SU-DHL-6 (cell line): ENCODE measurements around the gene SLC35F4.

Experiments used
- CTCF ChIP-seq: fragments of 200-600 bp; sonication (generic); IDR thresholded peaks from one replicate; pipeline ENCODE4 v1.5.1; 2017; ENCODE audit warnings: antibody characterized with exemption, mild to moderate bottlenecking, low read length, moderate library complexity; ENCODE audit not compliant: insufficient read depth, poor library complexity, severe bottlenecking
- EZH2phosphoT487 ChIP-seq: fragments of 200-600 bp; sonication (generic), shearing (Covaris generic); conservative IDR thresholded peaks from 2 replicates; pipeline ENCODE4 v1.6.1; 2018; ENCODE audit warnings: mild to moderate bottlenecking, antibody characterized with exemption, low read length, moderate library complexity, mixed read lengths

DNA sequence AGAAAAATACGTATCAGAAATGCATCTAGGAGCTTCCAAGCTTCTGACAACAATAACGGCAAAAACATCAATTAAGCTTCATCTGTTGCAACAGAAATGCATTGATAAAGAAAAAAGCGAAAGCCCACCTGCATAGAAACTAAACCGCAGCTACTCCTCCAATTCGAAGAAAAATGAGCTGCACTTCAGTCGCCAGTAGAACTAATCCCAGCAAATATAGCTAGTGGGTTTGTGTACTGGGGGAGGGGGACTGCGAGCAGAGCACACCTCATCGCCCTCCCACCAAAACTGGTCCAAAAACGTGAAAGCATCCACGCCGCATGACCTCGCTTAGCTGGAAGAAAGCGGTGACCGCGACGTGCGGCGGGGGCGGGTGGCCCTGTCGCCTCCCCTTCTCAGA, 1.2 kb downstream of the SLC35F4 start:
- TF ChIP-seq CTCF = no peak
- TF ChIP-seq EZH2phosphoT487 = no peak
